Measurements from ENCODE around the gene HEMGN.

Gene HEMGN

GRCh38 chr9:97911970-97912369 lies 26.0 kb downstream of the HEMGN start:
- H3K36me3 ChIP-seq (ENCODE audit: control insufficient read depth in 2 of 2, insufficient read depth in 2 of 2, low read length in 2 of 2), result peaks cover 44 to 56% of the 10 kb centered on the region in 2 donors
- peaks cover 0 to 8% of the 10 kb centered on the region in 2 donors for H3K4me1 ChIP-seq (ENCODE audit: control insufficient read depth in 2 of 2, insufficient read depth in 2 of 2, low read length in 2 of 2)
- no peaks in the 10 kb centered on the region for H3K27me3 ChIP-seq (ENCODE audit: control insufficient read depth in 2 of 2, insufficient read depth in 2 of 2, low read length in 2 of 2)
- H3K27ac ChIP-seq (ENCODE audit: low read depth in 2 of 2, low read length in 2 of 2), result peak overlapping the region in 1 of 2 donors; percentile 19
- no peaks in the 10 kb centered on the region for H3K9me3 ChIP-seq (ENCODE audit: control insufficient read depth in 2 of 2, low read length in 2 of 2)
- H3K4me3 ChIP-seq (ENCODE audit: low read length in 2 of 2), result no peak overlapping the region
- H3K9ac ChIP-seq (ENCODE audit: low read depth in 1 of 2, low read length in 2 of 2), result no peak overlapping the region

GRCh38 chr9:97911528-97911927 lies 26.4 kb downstream of the HEMGN start:
- H3K4me3 ChIP-seq (ENCODE audit: low read length in 2 of 2), result no peak overlapping the region

DNA sequence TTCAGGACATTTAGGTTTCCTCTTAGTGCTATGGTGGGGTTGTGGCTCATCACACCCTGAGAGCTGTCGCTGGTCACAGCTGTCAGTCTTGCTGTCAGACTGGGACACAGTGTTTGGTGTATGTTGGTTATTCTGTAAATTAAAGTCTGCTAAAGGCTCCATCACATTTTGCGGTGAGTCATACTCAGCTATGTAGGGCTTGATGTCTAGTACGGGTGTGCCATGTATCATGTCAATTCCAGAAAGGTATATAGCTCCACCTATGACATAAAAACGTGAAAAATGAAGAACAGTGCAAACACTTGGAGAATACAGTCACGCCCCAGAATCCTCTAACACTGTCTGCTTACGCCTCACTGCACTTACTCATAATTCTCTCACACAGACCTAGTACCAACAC lies 27.6 kb downstream of the HEMGN start:
- H3K27ac ChIP-seq (ENCODE audit: low read depth in 2 of 2, low read length in 2 of 2), result peak overlapping the region in 1 of 2 donors; percentile 11
- H3K4me3 ChIP-seq (ENCODE audit: low read length in 2 of 2), result no peak overlapping the region
- no peaks in the 10 kb centered on the region for H3K9me3 ChIP-seq (ENCODE audit: control insufficient read depth in 2 of 2, low read length in 2 of 2)
- H3K36me3 ChIP-seq (ENCODE audit: control insufficient read depth in 2 of 2, insufficient read depth in 2 of 2, low read length in 2 of 2), result peaks cover 42 to 50% of the 10 kb centered on the region in 2 donors
- H3K9ac ChIP-seq (ENCODE audit: low read depth in 1 of 2, low read length in 2 of 2), result no peak overlapping the region
- no peaks in the 10 kb centered on the region for H3K27me3 ChIP-seq (ENCODE audit: control insufficient read depth in 2 of 2, insufficient read depth in 2 of 2, low read length in 2 of 2)
- peaks cover 0 to 12% of the 10 kb centered on the region in 2 donors for H3K4me1 ChIP-seq (ENCODE audit: control insufficient read depth in 2 of 2, insufficient read depth in 2 of 2, low read length in 2 of 2)

More at GRCh38 chr9:97911528-97911927, 26.4 kb downstream of the HEMGN start:
- Histone ChIP-seq H3K36me3 (ENCODE audit: control insufficient read depth in 2 of 2, insufficient read depth in 2 of 2, low read length in 2 of 2) (peaks cover 42 to 56% of the 10 kb centered on the region in 2 donors), H3K4me1 (ENCODE audit: control insufficient read depth in 2 of 2, insufficient read depth in 2 of 2, low read length in 2 of 2) (peaks cover 0 to 8% of the 10 kb centered on the region in 2 donors), H3K27ac (ENCODE audit: low read depth in 2 of 2, low read length in 2 of 2) (no peak overlapping the region), H3K9me3 (ENCODE audit: control insufficient read depth in 2 of 2, low read length in 2 of 2) (no peaks in the 10 kb centered on the region), H3K27me3 (ENCODE audit: control insufficient read depth in 2 of 2, insufficient read depth in 2 of 2, low read length in 2 of 2) (no peaks in the 10 kb centered on the region), H3K9ac (ENCODE audit: low read depth in 1 of 2, low read length in 2 of 2) (no peak overlapping the region)

DNA sequence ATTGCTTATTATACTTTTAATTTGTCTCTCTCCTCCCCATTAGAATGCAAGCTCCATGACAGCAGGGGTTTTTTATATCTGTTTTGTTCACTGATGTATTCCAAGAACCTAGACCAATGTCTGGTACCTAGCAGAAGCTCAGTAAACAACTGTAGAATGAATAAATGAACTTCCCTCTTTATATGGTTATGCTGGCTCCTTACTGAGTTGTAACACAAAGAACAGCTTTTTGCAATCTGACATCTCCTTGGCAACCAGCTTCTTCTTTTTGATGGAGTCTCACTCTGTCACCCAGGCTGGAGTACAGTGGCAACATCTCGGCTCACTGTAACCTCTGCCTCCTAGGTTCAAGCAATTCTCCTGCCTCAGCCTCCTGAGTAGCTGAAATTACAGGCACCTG lies 29.3 kb downstream of the HEMGN start:
- Histone ChIP-seq H3K4me1 (ENCODE audit: control insufficient read depth in 2 of 2, insufficient read depth in 2 of 2, low read length in 2 of 2) (peaks cover 0 to 12% of the 10 kb centered on the region in 2 donors), H3K9me3 (ENCODE audit: control insufficient read depth in 2 of 2, low read length in 2 of 2) (no peaks in the 10 kb centered on the region), H3K27ac (ENCODE audit: low read depth in 2 of 2, low read length in 2 of 2) (no peak overlapping the region), H3K27me3 (ENCODE audit: control insufficient read depth in 2 of 2, insufficient read depth in 2 of 2, low read length in 2 of 2) (no peaks in the 10 kb centered on the region), H3K4me3 (ENCODE audit: low read length in 2 of 2) (no peak overlapping the region), H3K9ac (ENCODE audit: low read depth in 1 of 2, low read length in 2 of 2) (no peak overlapping the region), H3K36me3 (ENCODE audit: control insufficient read depth in 2 of 2, insufficient read depth in 2 of 2, low read length in 2 of 2) (peaks cover 43 to 46% of the 10 kb centered on the region in 2 donors)

DNA sequence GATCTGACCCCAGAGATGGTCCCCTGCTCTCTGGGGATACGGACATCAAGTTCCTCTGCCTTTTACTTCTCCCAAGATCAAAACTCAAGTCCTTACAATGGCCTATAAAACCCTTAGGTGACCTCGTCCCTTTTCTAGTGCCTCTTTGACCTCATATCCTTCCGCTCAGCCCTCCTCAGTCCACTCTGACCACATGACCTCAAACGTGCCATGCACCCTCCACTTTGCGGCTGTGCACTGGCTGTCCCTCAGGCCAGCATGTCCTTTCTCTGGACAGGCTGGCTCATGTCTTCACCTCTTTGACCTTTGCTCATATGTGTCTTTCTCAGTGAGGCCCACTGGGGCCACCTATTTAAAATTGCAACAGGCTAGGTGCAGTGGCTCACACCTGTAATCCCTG lies 30.3 kb downstream of the HEMGN start:
- no peak overlapping the region for H3K9ac ChIP-seq (ENCODE audit: low read depth in 1 of 2, low read length in 2 of 2)
- H3K4me1 ChIP-seq (ENCODE audit: control insufficient read depth in 2 of 2, insufficient read depth in 2 of 2, low read length in 2 of 2), result peaks cover 0 to 12% of the 10 kb centered on the region in 2 donors
- H3K36me3 ChIP-seq (ENCODE audit: control insufficient read depth in 2 of 2, insufficient read depth in 2 of 2, low read length in 2 of 2), result peaks cover 38 to 41% of the 10 kb centered on the region in 2 donors
- H3K27me3 ChIP-seq (ENCODE audit: control insufficient read depth in 2 of 2, insufficient read depth in 2 of 2, low read length in 2 of 2), result no peaks in the 10 kb centered on the region
- H3K4me3 ChIP-seq (ENCODE audit: low read length in 2 of 2), result no peak overlapping the region
- H3K27ac ChIP-seq (ENCODE audit: low read depth in 2 of 2, low read length in 2 of 2), result peak overlapping the region in 1 of 2 donors; percentile 65
- H3K9me3 ChIP-seq (ENCODE audit: control insufficient read depth in 2 of 2, low read length in 2 of 2), result no peaks in the 10 kb centered on the region

- Histone ChIP-seq H3K36me3 (ENCODE audit: control insufficient read depth in 2 of 2, insufficient read depth in 2 of 2, low read length in 2 of 2) (peaks cover 32 to 37% of the 10 kb centered on the region in 2 donors), H3K4me3 (ENCODE audit: low read length in 2 of 2) (no peak overlapping the region), H3K4me1 (ENCODE audit: control insufficient read depth in 2 of 2, insufficient read depth in 2 of 2, low read length in 2 of 2) (peaks cover 0 to 12% of the 10 kb centered on the region in 2 donors), H3K27me3 (ENCODE audit: control insufficient read depth in 2 of 2, insufficient read depth in 2 of 2, low read length in 2 of 2) (no peaks in the 10 kb centered on the region), H3K9ac (ENCODE audit: low read depth in 1 of 2, low read length in 2 of 2) (no peak overlapping the region), H3K27ac (ENCODE audit: low read depth in 2 of 2, low read length in 2 of 2) (peak overlapping the region in 1 of 2 donors; percentile 65), H3K9me3 (ENCODE audit: control insufficient read depth in 2 of 2, low read length in 2 of 2) (no peaks in the 10 kb centered on the region)
These were observed 30.9 kb downstream of the HEMGN start for GRCh38 chr9:97907046-97907445.

DNA sequence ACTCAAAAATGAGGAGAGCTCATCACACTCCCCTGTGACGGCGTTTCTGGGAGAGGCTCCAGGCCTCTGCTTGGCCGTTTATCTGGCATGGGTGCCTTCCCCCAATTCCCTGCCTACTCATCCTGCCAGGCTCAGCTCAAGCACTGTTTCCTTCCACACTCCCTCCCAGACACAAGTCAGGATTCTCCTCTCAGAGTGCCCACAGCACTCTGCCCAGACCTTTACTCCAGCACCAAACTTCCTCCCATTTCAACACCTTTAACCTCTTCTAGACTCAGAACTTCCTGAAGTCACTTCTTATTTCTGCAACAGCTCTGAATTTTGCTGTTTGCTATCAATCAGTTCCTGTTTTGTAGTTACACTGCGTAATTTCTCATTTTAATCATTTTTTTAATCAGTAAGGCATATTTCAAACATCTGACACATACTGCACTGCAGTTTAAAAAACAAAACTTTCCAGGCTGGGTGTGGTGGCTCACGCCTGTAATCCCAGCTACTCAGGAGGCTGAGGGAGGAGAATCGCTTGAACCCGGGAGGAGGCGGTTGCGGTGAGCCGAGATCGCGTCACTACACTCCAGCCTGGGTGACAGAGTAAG lies 31.6 kb downstream of the HEMGN start:
- Histone ChIP-seq H3K4me1 (ENCODE audit: control insufficient read depth in 2 of 2, insufficient read depth in 2 of 2, low read length in 2 of 2) (peaks cover 0 to 12% of the 10 kb centered on the region in 2 donors), H3K9ac (ENCODE audit: low read depth in 1 of 2, low read length in 2 of 2) (no peak overlapping the region), H3K9me3 (ENCODE audit: control insufficient read depth in 2 of 2, low read length in 2 of 2) (no peaks in the 10 kb centered on the region), H3K36me3 (ENCODE audit: control insufficient read depth in 2 of 2, insufficient read depth in 2 of 2, low read length in 2 of 2) (peaks cover 27 to 31% of the 10 kb centered on the region in 2 donors), H3K4me3 (ENCODE audit: low read length in 2 of 2) (no peak overlapping the region), H3K27me3 (ENCODE audit: control insufficient read depth in 2 of 2, insufficient read depth in 2 of 2, low read length in 2 of 2) (no peaks in the 10 kb centered on the region), H3K27ac (ENCODE audit: low read depth in 2 of 2, low read length in 2 of 2) (peak overlapping the region; percentile 15 to 25)

- Histone ChIP-seq H3K9ac (ENCODE audit: low read depth in 1 of 2, low read length in 2 of 2) (no peak overlapping the region), H3K36me3 (ENCODE audit: control insufficient read depth in 2 of 2, insufficient read depth in 2 of 2, low read length in 2 of 2) (peaks cover 16 to 20% of the 10 kb centered on the region in 2 donors)
These were observed 32.7 kb downstream of the HEMGN start for GRCh38 chr9:97905228-97905627.

DNA sequence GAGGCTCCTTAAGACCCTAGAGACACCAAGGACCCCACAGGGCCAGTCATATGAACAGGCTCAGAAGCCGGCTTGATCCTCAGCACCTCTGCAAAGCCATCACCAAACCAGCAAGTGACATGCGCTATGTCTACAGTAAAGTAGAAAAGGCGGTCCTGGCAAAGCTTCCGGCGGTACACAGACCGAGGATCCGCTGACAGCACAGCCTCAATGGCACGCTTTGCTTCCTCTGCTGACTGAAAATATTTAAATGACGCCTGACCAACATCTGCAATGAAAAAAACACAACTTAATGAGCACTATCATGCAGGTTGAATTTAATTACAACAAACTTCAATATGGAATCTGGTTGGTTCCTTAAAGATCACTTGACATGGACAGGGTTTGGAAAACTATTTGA lies 33.2 kb downstream of the HEMGN start:
- Histone ChIP-seq H3K27me3 (ENCODE audit: control insufficient read depth in 2 of 2, insufficient read depth in 2 of 2, low read length in 2 of 2) (no peaks in the 10 kb centered on the region), H3K27ac (ENCODE audit: low read depth in 2 of 2, low read length in 2 of 2) (no peak overlapping the region), H3K9ac (ENCODE audit: low read depth in 1 of 2, low read length in 2 of 2) (no peak overlapping the region), H3K9me3 (ENCODE audit: control insufficient read depth in 2 of 2, low read length in 2 of 2) (no peaks in the 10 kb centered on the region), H3K4me3 (ENCODE audit: low read length in 2 of 2) (no peak overlapping the region), H3K4me1 (ENCODE audit: control insufficient read depth in 2 of 2, insufficient read depth in 2 of 2, low read length in 2 of 2) (peaks cover 0 to 7% of the 10 kb centered on the region in 2 donors), H3K36me3 (ENCODE audit: control insufficient read depth in 2 of 2, insufficient read depth in 2 of 2, low read length in 2 of 2) (peaks cover 11 to 15% of the 10 kb centered on the region in 2 donors)

More at GRCh38 chr9:97905228-97905627, 32.7 kb downstream of the HEMGN start:
- H3K9me3 ChIP-seq (ENCODE audit: control insufficient read depth in 2 of 2, low read length in 2 of 2), result no peaks in the 10 kb centered on the region
- H3K27ac ChIP-seq (ENCODE audit: low read depth in 2 of 2, low read length in 2 of 2), result no peak overlapping the region
- H3K27me3 ChIP-seq (ENCODE audit: control insufficient read depth in 2 of 2, insufficient read depth in 2 of 2, low read length in 2 of 2), result no peaks in the 10 kb centered on the region
- peaks cover 0 to 7% of the 10 kb centered on the region in 2 donors for H3K4me1 ChIP-seq (ENCODE audit: control insufficient read depth in 2 of 2, insufficient read depth in 2 of 2, low read length in 2 of 2)
- no peak overlapping the region for H3K4me3 ChIP-seq (ENCODE audit: low read length in 2 of 2)

- Histone ChIP-seq H3K4me1 (ENCODE audit: control insufficient read depth in 2 of 2, insufficient read depth in 2 of 2, low read length in 2 of 2) (peaks cover 0 to 7% of the 10 kb centered on the region in 2 donors), H3K27me3 (ENCODE audit: control insufficient read depth in 2 of 2, insufficient read depth in 2 of 2, low read length in 2 of 2) (no peaks in the 10 kb centered on the region), H3K9me3 (ENCODE audit: control insufficient read depth in 2 of 2, low read length in 2 of 2) (no peaks in the 10 kb centered on the region), H3K4me3 (ENCODE audit: low read length in 2 of 2) (no peak overlapping the region), H3K9ac (ENCODE audit: low read depth in 1 of 2, low read length in 2 of 2) (no peak overlapping the region), H3K27ac (ENCODE audit: low read depth in 2 of 2, low read length in 2 of 2) (no peak overlapping the region), H3K36me3 (ENCODE audit: control insufficient read depth in 2 of 2, insufficient read depth in 2 of 2, low read length in 2 of 2) (peaks cover 4 to 8% of the 10 kb centered on the region in 2 donors)
These were observed 34.8 kb downstream of the HEMGN start for GRCh38 chr9:97903177-97903576.
